HEK293 (cell line): Measurements from ENCODE around the gene PDGFA.
A peak's percentile ranks its signal among the peaks of the same experiment; 100 is the strongest.

ENCODE experiments used
- CTCF ChIA-PET: fragments of 350-600 bp; formaldehyde crosslinking; extraction: SDS; loops from one replicate; lab custom pipeline; 2021; ENCODE audit warnings: antibody characterized with exemption; lab: Yijun Ruan, JAX
- POLR2A ChIA-PET: fragments of 300-600 bp; formaldehyde crosslinking; extraction: SDS; loops from one replicate; lab custom pipeline; 2020; ENCODE audit warnings: antibody characterized with exemption, inconsistent platforms; lab: Yijun Ruan, JAX
- H3K27ac ChIP-seq: fragments of 200-500 bp; sonication (Bioruptor generic); 2 replicates; pipeline ENCODE4 v1.5.1; 2014; ENCODE audit warnings: low read depth, low read length, control low read depth, inconsistent platforms; ENCODE audit errors: extremely low read depth
- H3K36me3 ChIP-seq, 2 experiments: fragments of 200-500 bp in 1 of 2; sonication (Bioruptor generic) in 1 of 2; 1 replicate in 1 of 2; 2 replicates in 1 of 2; pipeline ENCODE4 v1.5.1; 2014 to 2017; ENCODE audit warnings: inconsistent platforms in 2 of 2, low read length in 2 of 2; ENCODE audit not compliant: control insufficient read depth in 2 of 2, insufficient read depth in 1 of 2
- H3K4me1 ChIP-seq: fragments of 200-500 bp; sonication (Bioruptor generic); 2 replicates; pipeline ENCODE4 v1.5.1; 2014; ENCODE audit warnings: mild to moderate bottlenecking, low read length, inconsistent platforms; ENCODE audit not compliant: control insufficient read depth, insufficient read depth
- H3K4me3 ChIP-seq: 2 replicates; pipeline ENCODE4 v1.5.1; 2011; ENCODE audit warnings: low read depth, mild to moderate bottlenecking, control low read depth, low read length, moderate library complexity
- H3K9me3 ChIP-seq: fragments of 200-500 bp; sonication (Bioruptor generic); 2 replicates; pipeline ENCODE4 v1.5.1; 2014; ENCODE audit warnings: low read depth, low read length, inconsistent platforms; ENCODE audit not compliant: control insufficient read depth, insufficient read depth
- BCL11A ChIP-seq: fragments of 450-650 bp; formaldehyde crosslinking; IDR thresholded peaks from 2 replicates; pipeline ENCODE4 v1.5.1; 2016; ENCODE audit warnings: low read depth, missing biosample characterization, missing genetic modification characterization
- MEIS1 ChIP-seq: sonication (generic); formaldehyde crosslinking; IDR thresholded peaks from 2 replicates; pipeline ENCODE4 v1.8.1; 2022; ENCODE audit warnings: missing genetic modification reagents, mild to moderate bottlenecking, borderline replicate concordance
- ZBTB21 ChIP-seq: fragments of 450-650 bp; formaldehyde crosslinking; IDR thresholded peaks from 2 replicates; pipeline ENCODE4 v1.5.1; 2017; ENCODE audit warnings: missing biosample characterization, missing genetic modification characterization
- ZFHX2 ChIP-seq: fragments of 450-650 bp; formaldehyde crosslinking; conservative IDR thresholded peaks from 2 replicates; pipeline ENCODE4 v1.5.1; 2016; ENCODE audit warnings: missing biosample characterization, missing genetic modification characterization
- ZNF274 ChIP-seq, 2 experiments: fragments of 200-500 bp in 1 of 2; fragments of 450-650 bp in 1 of 2; sonication (Bioruptor generic) in 1 of 2; formaldehyde crosslinking in 1 of 2; IDR thresholded peaks; 2 replicates each; pipeline versions ENCODE4 v1.5.1 to v1.6.1; 2014 to 2016; ENCODE audit warnings: borderline replicate concordance in 1 of 2, inconsistent platforms in 1 of 2, low read length in 1 of 2, missing biosample characterization in 1 of 2, missing genetic modification characterization in 1 of 2
- ZNF324 ChIP-seq: fragments of 450-650 bp; formaldehyde crosslinking; IDR thresholded peaks from 2 replicates; pipeline ENCODE4 v1.5.1; 2016; ENCODE audit warnings: missing biosample characterization, missing genetic modification characterization
- ZNF362 ChIP-seq: fragments of 450-650 bp; formaldehyde crosslinking; IDR thresholded peaks from 2 replicates; pipeline ENCODE4 v1.5.1; 2016; ENCODE audit warnings: missing biosample characterization, missing genetic modification characterization
- ZNF398 ChIP-seq: fragments of 450-650 bp; formaldehyde crosslinking; IDR thresholded peaks from 2 replicates; pipeline ENCODE4 v1.5.1; 2017; ENCODE audit warnings: missing biosample characterization, missing genetic modification characterization
- ZNF514 ChIP-seq: fragments of 450-650 bp; formaldehyde crosslinking; IDR thresholded peaks from 2 replicates; pipeline ENCODE4 v1.5.1; 2016; ENCODE audit warnings: missing biosample characterization, missing genetic modification characterization
- ZNF544 ChIP-seq: fragments of 450-650 bp; formaldehyde crosslinking; IDR thresholded peaks from 2 replicates; pipeline ENCODE4 v1.5.0; 2017; ENCODE audit warnings: missing biosample characterization, missing genetic modification characterization
- ZNF548 ChIP-seq: fragments of 450-650 bp; formaldehyde crosslinking; IDR thresholded peaks from 2 replicates; pipeline ENCODE4 v1.5.1; 2016; ENCODE audit warnings: missing biosample characterization, missing genetic modification characterization
- ZNF664 ChIP-seq: fragments of 450-650 bp; formaldehyde crosslinking; IDR thresholded peaks from 2 replicates; pipeline ENCODE4 v1.5.1; 2016; ENCODE audit warnings: missing biosample characterization, missing genetic modification characterization
- ZNF677 ChIP-seq: fragments of 450-650 bp; IDR thresholded peaks from 2 replicates; pipeline ENCODE4 v1.5.0; 2018; ENCODE audit warnings: missing biosample characterization, mild to moderate bottlenecking, missing genetic modification characterization, moderate library complexity
- ZNF692 ChIP-seq: fragments of 450-650 bp; formaldehyde crosslinking; IDR thresholded peaks from 2 replicates; pipeline ENCODE4 v1.5.1; 2016; ENCODE audit warnings: missing biosample characterization, missing genetic modification characterization
- ZNF776 ChIP-seq: fragments of 450-650 bp; formaldehyde crosslinking; IDR thresholded peaks from 2 replicates; pipeline ENCODE4 v1.5.0; 2017; ENCODE audit warnings: missing biosample characterization, missing genetic modification characterization, borderline replicate concordance
- TF ChIP-seq, protein P1 (sequence below): fragments of 450-650 bp; formaldehyde crosslinking; IDR thresholded peaks from 2 replicates; pipeline ENCODE4 v1.5.1; 2016; ENCODE audit warnings: missing biosample characterization, missing genetic modification characterization

Gene PDGFA

DNA sequence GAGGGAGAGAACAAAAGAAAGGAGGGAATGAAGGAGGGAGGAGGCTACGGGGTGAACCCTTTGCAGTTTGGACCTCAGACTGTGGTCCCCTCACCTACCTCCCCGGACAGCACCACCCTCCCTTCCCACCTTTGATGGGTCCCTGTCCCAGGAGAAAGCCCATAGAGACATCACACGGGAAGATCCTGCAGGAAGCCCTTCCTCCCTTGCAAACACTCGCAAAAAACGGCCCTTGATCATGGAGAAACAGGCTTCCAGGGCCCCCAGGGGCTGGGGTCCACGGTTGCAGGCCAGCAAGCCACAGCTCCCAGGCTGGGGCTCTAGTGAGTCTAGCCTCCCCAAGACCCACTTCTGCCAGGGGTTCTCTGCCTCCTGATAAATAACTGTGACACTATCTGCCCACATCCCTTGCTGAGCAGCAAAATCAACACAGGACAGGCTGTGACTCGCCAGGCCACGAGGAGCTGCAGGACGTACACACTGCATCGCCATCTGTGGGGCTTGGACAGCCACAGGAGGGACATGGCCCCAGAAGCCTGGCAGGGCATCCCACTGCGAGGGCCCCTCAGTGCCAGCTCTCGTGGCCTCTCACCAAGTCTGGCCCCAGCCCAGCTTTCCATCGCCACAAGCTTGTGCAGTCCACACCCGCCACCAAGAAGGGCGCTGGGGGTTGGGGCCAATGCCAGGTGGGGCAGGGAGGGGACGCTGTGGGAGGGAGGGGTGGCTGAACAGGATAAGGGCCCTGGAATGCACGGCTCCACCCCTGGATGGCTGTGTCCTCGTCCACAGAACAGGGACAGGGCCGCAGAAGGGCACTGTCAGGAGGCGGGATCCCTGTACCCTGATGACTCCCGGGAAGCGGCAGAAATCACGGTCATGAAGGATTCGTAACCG lies 34.2 kb downstream of the PDGFA start (continued):
- no peak for TF ChIP-seq ZNF664 (tag by site-specific recombination)
- no peak for TF ChIP-seq ZNF548
- no peak for TF ChIP-seq BCL11A
- TF ChIP-seq ZNF677 (tag by site-specific recombination), result no peak
- TF ChIP-seq ZNF514, result no peak
- no peak for TF ChIP-seq ZNF398 (tag by site-specific recombination)
- TF ChIP-seq ZNF324 (tag by site-specific recombination), result no peak
- TF ChIP-seq, protein P1, sequence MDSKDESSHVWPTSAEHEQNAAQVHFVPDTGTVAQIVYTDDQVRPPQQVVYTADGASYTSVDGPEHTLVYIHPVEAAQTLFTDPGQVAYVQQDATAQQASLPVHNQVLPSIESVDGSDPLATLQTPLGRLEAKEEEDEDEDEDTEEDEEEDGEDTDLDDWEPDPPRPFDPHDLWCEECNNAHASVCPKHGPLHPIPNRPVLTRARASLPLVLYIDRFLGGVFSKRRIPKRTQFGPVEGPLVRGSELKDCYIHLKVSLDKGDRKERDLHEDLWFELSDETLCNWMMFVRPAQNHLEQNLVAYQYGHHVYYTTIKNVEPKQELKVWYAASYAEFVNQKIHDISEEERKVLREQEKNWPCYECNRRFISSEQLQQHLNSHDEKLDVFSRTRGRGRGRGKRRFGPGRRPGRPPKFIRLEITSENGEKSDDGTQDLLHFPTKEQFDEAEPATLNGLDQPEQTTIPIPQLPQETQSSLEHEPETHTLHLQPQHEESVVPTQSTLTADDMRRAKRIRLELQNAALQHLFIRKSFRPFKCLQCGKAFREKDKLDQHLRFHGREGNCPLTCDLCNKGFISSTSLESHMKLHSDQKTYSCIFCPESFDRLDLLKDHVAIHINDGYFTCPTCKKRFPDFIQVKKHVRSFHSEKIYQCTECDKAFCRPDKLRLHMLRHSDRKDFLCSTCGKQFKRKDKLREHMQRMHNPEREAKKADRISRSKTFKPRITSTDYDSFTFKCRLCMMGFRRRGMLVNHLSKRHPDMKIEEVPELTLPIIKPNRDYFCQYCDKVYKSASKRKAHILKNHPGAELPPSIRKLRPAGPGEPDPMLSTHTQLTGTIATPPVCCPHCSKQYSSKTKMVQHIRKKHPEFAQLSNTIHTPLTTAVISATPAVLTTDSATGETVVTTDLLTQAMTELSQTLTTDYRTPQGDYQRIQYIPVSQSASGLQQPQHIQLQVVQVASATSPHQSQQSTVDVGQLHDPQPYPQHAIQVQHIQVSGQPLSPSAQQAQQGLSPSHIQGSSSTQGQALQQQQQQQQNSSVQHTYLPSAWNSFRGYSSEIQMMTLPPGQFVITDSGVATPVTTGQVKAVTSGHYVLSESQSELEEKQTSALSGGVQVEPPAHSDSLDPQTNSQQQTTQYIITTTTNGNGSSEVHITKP (tag by site-specific recombination), result no peak
- no peak for TF ChIP-seq ZNF544 (tag by site-specific recombination)
- no peak for TF ChIP-seq MEIS1 (CRISPR knock-in tag)

DNA sequence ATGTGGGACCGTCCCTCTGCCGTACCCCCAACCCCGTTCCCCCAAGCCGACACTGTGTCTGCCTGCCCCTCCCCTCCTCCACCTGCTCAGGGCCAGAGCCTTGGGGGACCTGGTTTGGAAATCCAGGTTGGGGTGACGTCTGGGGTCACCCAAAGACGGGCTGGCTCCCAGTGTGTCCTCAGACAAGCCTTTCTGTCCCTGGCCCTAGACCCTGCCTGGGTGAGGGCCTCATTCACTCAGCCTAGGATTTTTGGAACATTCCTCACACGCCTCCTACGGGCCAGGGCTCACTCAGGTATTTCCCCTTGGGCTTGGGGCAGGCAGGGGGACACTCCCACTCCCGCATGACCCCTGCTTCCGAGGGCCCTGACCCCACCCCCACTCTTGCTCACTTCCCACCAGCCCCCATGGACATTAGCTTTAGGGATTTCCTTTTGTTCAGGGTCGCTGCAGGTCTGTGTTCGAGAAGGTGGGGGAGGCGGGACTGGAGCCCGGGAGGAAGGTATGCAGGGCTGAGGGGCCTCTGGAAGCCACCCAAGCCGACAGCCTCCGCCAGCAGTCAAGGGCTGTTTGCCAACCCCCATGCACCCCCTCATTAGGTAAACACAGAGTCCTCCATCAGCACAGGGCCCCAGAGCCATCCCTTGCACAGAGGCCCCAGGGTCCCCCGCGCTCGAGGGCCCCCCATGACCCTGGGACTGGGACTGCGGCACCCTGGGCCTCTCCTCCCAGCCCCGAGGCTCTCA lies 35.1 kb downstream of the PDGFA start:
- no peaks in the 10 kb centered on the region for H3K36me3 ChIP-seq
- peak; percentile 31 for TF ChIP-seq ZFHX2 (tag by site-specific recombination)
- no peak for TF ChIP-seq ZNF274 (IDR thresholded peaks at IDR 0.05; ENCODE audit: low read length)
- TF ChIP-seq ZNF274 (tag by site-specific recombination; IDR thresholded peaks at IDR 0.05; ENCODE audit: borderline replicate concordance), result no peak
- TF ChIP-seq, all 188 proteins: peak for 1
- Histone ChIP-seq H3K27ac (no peak overlapping the region), H3K4me1 (no peaks in the 10 kb centered on the region), H3K9me3 (no peaks in the 10 kb centered on the region), H3K4me3 (no peak overlapping the region)
- CTCF ChIA-PET, result no interaction called here
- POLR2A ChIA-PET, result interaction anchor here (0.6 kb wide), 1 partner anchor 345 kb away, joined by 4 read pairs; no protein-coding TSS in a partner anchor

DNA sequence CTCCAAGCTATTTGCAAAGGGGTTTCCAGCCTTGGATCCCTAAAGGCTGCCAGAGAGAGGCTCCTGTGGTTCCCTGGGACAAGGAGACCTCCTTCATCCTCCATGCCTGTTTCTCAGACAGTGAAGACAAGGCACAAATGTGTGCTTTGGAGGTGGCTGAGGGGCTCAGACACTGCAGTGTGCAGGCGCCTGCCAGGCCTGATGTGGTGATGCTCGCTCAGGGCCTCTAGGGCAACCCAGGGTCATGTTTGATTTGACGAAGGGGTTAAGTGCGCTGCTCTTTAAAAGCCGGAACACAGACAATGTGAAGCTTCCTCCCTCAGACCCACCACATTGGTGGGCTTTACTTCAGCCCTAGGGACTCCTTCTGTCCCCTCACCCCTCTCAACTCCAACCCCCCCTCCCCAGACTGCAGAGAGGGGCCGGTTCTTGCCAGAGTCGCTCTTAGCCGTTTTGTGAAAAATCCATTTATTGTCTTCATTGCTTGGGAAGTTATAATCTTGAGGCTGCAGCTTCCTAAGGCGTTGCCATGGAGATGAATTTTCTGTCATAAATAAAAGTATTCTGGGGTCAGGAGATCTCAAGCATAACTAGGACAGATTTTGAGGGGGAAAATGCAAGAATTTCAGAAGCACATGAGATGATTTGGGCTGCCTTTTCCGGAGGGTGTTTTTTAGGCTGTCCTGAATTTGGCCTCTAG lies 35.8 kb downstream of the PDGFA start:
- H3K27ac ChIP-seq, result no peak overlapping the region
- no peaks in the 10 kb centered on the region for H3K36me3 ChIP-seq
- POLR2A ChIA-PET, result no interaction called here
- H3K4me1 ChIP-seq, result no peaks in the 10 kb centered on the region
- TF ChIP-seq ZBTB21 (tag by site-specific recombination), result no peak
- no peak for TF ChIP-seq ZNF692 (tag by site-specific recombination)
- no peak for TF ChIP-seq ZNF362 (tag by site-specific recombination)
- no peak for TF ChIP-seq ZNF776
- no peak overlapping the region for H3K4me3 ChIP-seq
- CTCF ChIA-PET, result interaction anchor here (0.6 kb wide), 1 partner anchor 9 kb away, joined by 3 read pairs; no protein-coding TSS in a partner anchor
- no peaks in the 10 kb centered on the region for H3K9me3 ChIP-seq
